Mammary epithelial cell (primary cell): Measurements from ENCODE around the gene C10orf105.

Source experiments
- CTCF ChIP-seq, 2 donors: IDR thresholded peaks in 1 of 2; conservative IDR thresholded peaks in 1 of 2; 2 replicates each; pipeline ENCODE4 v1.5.1; 2011 to 2012; ENCODE audit warnings: inconsistent platforms in 2 of 2, low read length in 2 of 2, mild to moderate bottlenecking in 2 of 2, control low read depth in 1 of 2, low read depth in 1 of 2; ENCODE audit not compliant: insufficient read depth in 1 of 2; ENCODE audit errors: extremely low read depth in 1 of 2
- EZH2 ChIP-seq: IDR thresholded peaks from 2 replicates; pipeline ENCODE4 v1.6.1; 2012; ENCODE audit warnings: low read length, inconsistent platforms, borderline replicate concordance

GRCh38 chr10:71755179-71755879 lies 35.8 kb upstream of the C10orf105 start:
- TF ChIP-seq CTCF (conservative IDR thresholded peaks at IDR 0.05 in 1 of 2, IDR thresholded peaks at IDR 0.05 in 1 of 2; ENCODE audit: extremely low read depth in 1 of 2, insufficient read depth in 1 of 2, low read depth in 1 of 2, low read length in 2 of 2): no peak
- TF ChIP-seq EZH2: no peak
